Activated T-cell treated with anti-CD3 and anti-CD28 coated beads, Interleukin-2, amount 50 U/mL, for 24 hours (primary cell): ENCODE results near the gene XPNPEP2.

Experiments
- DNase-seq: peaks from one replicate; pipeline ENCODE4 v3.0.0-alpha.2; 2020
- H3K27ac Mint-ChIP-seq: 2 replicates; pipeline ENCODE4 v1.8.0; 2020; ENCODE audit warnings: mild to moderate bottlenecking, mixed read lengths
- H3K27me3 Mint-ChIP-seq: 2 replicates; pipeline ENCODE4 v1.8.0; 2020; ENCODE audit warnings: mixed read lengths
- H3K36me3 Mint-ChIP-seq: 2 replicates; pipeline ENCODE4 v1.8.0; 2020; ENCODE audit warnings: low read depth, mixed read lengths
- H3K4me1 Mint-ChIP-seq: 2 replicates; pipeline ENCODE4 v1.8.0; 2020; ENCODE audit warnings: low read depth, mixed read lengths
- H3K4me3 Mint-ChIP-seq: 2 replicates; pipeline ENCODE4 v1.8.0; 2020; ENCODE audit warnings: mild to moderate bottlenecking, moderate library complexity, mixed read lengths
- H3K9me3 Mint-ChIP-seq: 2 replicates; pipeline ENCODE4 v1.8.0; 2020; ENCODE audit warnings: mixed read lengths

Gene XPNPEP2

GRCh38 chrX:129802863-129803262 lies 64.1 kb downstream of the XPNPEP2 start:
- H3K4me3 Mint-ChIP-seq: no peak overlapping the region
- DNase-seq: no peak
- H3K36me3 Mint-ChIP-seq: peaks cover 36% of the 10 kb centered on the region
- no peak overlapping the region for H3K27ac Mint-ChIP-seq
- H3K9me3 Mint-ChIP-seq: no peaks in the 10 kb centered on the region
- H3K4me1 Mint-ChIP-seq: peaks cover 18% of the 10 kb centered on the region
- peaks cover 2% of the 10 kb centered on the region for H3K27me3 Mint-ChIP-seq

GRCh38 chrX:129804806-129805205 lies 66.0 kb downstream of the XPNPEP2 start:
- Mint-ChIP-seq H3K9me3 (no peaks in the 10 kb centered on the region), H3K36me3 (peaks cover 39% of the 10 kb centered on the region), H3K27ac (no peak overlapping the region), H3K4me3 (no peak overlapping the region), H3K27me3 (peaks cover 2% of the 10 kb centered on the region), H3K4me1 (peaks cover 18% of the 10 kb centered on the region)
- DNase-seq: no peak

- Mint-ChIP-seq H3K27me3 (peaks cover 7% of the 10 kb centered on the region), H3K36me3 (peaks cover 55% of the 10 kb centered on the region), H3K27ac (peak overlapping the region; percentile 33), H3K4me3 (no peak overlapping the region), H3K9me3 (no peaks in the 10 kb centered on the region), H3K4me1 (peaks cover 16% of the 10 kb centered on the region)
- no peak for DNase-seq
Measured at GRCh38 chrX:129808158-129808828, 69.5 kb downstream of the XPNPEP2 start.

- Mint-ChIP-seq H3K4me1 (peaks cover 16% of the 10 kb centered on the region), H3K27me3 (peaks cover 7% of the 10 kb centered on the region), H3K27ac (peak overlapping the region; percentile 33), H3K9me3 (no peaks in the 10 kb centered on the region), H3K4me3 (no peak overlapping the region), H3K36me3 (peaks cover 55% of the 10 kb centered on the region)
- no peak for DNase-seq
Measured at GRCh38 chrX:129808829-129809796, 70.3 kb downstream of the XPNPEP2 start.

- DNase-seq: no peak
- peaks cover 8% of the 10 kb centered on the region for H3K4me1 Mint-ChIP-seq
- no peak overlapping the region for H3K27ac Mint-ChIP-seq
- H3K27me3 Mint-ChIP-seq: peaks cover 10% of the 10 kb centered on the region
- peaks cover 34% of the 10 kb centered on the region for H3K36me3 Mint-ChIP-seq
- H3K4me3 Mint-ChIP-seq: no peak overlapping the region
- H3K9me3 Mint-ChIP-seq: no peaks in the 10 kb centered on the region
Measured at GRCh38 chrX:129813662-129814368, 75.0 kb downstream of the XPNPEP2 start.

- H3K9me3 Mint-ChIP-seq: no peaks in the 10 kb centered on the region
- DNase-seq: no peak
- peaks cover 1% of the 10 kb centered on the region for H3K4me1 Mint-ChIP-seq
- H3K36me3 Mint-ChIP-seq: peaks cover 20% of the 10 kb centered on the region
- H3K4me3 Mint-ChIP-seq: no peak overlapping the region
- H3K27ac Mint-ChIP-seq: no peak overlapping the region
- H3K27me3 Mint-ChIP-seq: peaks cover 3% of the 10 kb centered on the region
Measured at GRCh38 chrX:129818123-129818522, 79.3 kb downstream of the XPNPEP2 start.
